ENCODE measurements around the gene MED12. TPM values are rescaled to one million over a fixed set of nuclear protein-coding genes. Genes with fewer than 3 reads are reported as not detected.
A peak's percentile ranks its signal among the peaks of the same experiment; 100 is the strongest.

Gene MED12
- polyA plus RNA-seq, result 34.4 TPM
- long read RNA-seq, donor 1, result 0 reads
- long read RNA-seq, donor 2, result 0 reads
- long read RNA-seq, donor 3, result 0 reads
- long read RNA-seq, donor 4, result 0 reads
- long read RNA-seq, donor 5, result 0 reads
- long read RNA-seq, donor 6, partial matches to known transcripts, result 5 of 6 reads
- long read RNA-seq, donor 6, other reads (novel, unspliced or antisense), result 0 of 6 reads
- long read RNA-seq, donor 7, result 0 reads
- long read RNA-seq, donor 8, partial matches to known transcripts, result 0 of 3 reads
- long read RNA-seq, donor 8, other reads (novel, unspliced or antisense), result 0 of 3 reads
- long read RNA-seq, donor 9, partial matches to known transcripts, result 0 of 1 reads
- long read RNA-seq, donor 9, other reads (novel, unspliced or antisense), result 0 of 1 reads
- long read RNA-seq, donor 10, partial matches to known transcripts, result 5 of 5 reads
- long read RNA-seq, donor 10, other reads (novel, unspliced or antisense), result 0 of 5 reads
- long read RNA-seq, donor 11, partial matches to known transcripts, result 0 of 1 reads
- long read RNA-seq, donor 11, other reads (novel, unspliced or antisense), result 0 of 1 reads

- Histone ChIP-seq H3K4me1 (ENCODE audit: control insufficient read depth, insufficient read depth, low read length) (peaks cover 6% of the 10 kb centered on the region), H3K36me3 (ENCODE audit: control insufficient read depth, insufficient read depth, low read length) (peaks cover 29% of the 10 kb centered on the region), H3K27ac (ENCODE audit: low read length) (peak within 1 kb of the TSS; percentile 77), H3K27me3 (ENCODE audit: control insufficient read depth, insufficient read depth, low read length) (no peaks in the 10 kb centered on the region), H3K9me3 (ENCODE audit: control insufficient read depth, low read depth, low read length) (no peaks in the 10 kb centered on the region), H3K4me3 (ENCODE audit: low read length) (peak within 1 kb of the TSS; percentile 81)
- DNase-seq, result peak; percentile 68 to 82
- no CpG with 5 or more reads among the region's 56 CpGs for WGBS (ENCODE audit: insufficient coverage, low lambda C conversion rate)
Observed at GRCh38 chrX:71118032-71118984, at the start of gene MED12. Gene MED12 (plus strand): TSS chrX:71118596. CDS start chrX:71118755, 159 bp downstream.

DNA sequence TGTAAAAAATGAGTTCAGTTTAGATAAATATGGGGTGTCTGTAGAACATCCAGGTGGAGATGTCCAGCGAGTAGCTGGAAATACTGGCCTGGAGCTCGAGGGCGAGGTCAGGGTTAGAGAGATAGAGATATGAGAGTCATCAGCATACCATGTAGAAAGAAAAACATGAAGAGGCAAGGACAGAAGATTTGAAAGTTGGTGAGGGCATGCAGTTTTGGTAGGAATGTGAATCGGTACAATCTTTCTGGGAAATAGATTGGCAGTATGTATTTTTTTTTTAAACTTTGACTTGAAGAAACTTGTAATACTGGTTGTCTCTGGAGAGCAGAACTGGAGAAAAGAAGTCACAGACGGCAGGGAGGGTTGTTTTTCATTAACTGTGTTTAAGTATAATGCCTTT, 47.9 kb upstream of the MED12 start:
- Histone ChIP-seq H3K9me3 (ENCODE audit: control insufficient read depth, low read depth, low read length) (no peaks in the 10 kb centered on the region), H3K36me3 (ENCODE audit: control insufficient read depth, insufficient read depth, low read length) (no peaks in the 10 kb centered on the region)
- WGBS (ENCODE audit: insufficient coverage, low lambda C conversion rate), result no CpG with 5 or more reads among the region's 5 CpGs

DNA sequence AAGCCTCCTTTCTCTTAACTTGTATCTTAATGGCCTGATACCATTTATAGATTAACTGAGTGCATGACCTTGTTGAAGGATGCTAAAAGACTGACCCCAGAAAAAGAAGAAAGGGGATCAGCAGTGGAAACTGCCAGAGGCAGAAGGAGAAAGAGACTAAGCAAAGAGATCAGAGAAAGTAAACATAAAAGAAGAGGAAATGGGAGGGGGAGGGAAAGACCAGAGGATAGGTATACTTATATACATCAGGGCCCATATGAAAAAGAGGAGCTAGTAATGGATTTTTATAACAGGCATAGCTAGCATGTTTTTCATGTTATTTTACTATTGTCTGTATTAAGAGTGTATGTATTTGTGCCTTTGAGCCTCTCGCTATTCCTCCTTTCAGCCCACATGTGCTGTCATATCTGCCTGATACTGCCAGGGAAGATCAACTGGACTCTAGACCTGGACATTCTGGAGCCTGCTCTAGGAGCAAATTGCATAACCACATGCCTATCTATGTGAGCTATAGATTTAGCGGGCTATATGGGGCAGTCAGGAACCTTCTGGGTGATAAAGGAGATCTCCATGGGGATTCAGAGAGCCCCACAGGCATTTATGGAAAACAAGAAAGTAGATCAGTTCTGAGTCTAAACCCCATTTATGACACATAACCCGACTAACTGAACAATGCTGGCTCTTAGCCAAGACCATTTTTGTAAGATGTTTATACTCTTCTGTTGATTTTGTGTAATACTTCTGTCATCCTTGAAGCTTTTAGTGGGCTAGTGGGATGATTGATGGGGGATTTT, 36.9 kb upstream of the MED12 start:
- peak in 1 of 2 donors; percentile 68 for DNase-seq
- Histone ChIP-seq H3K4me1 (ENCODE audit: control insufficient read depth, insufficient read depth, low read length) (peaks cover 4% of the 10 kb centered on the region), H3K27me3 (ENCODE audit: control insufficient read depth, insufficient read depth, low read length) (no peaks in the 10 kb centered on the region), H3K9me3 (ENCODE audit: control insufficient read depth, low read depth, low read length) (no peaks in the 10 kb centered on the region), H3K27ac (ENCODE audit: low read length) (peak overlapping the region; percentile 49), H3K4me3 (ENCODE audit: low read length) (no peak overlapping the region), H3K36me3 (ENCODE audit: control insufficient read depth, insufficient read depth, low read length) (no peaks in the 10 kb centered on the region)
- no CpG with 5 or more reads among the region's 3 CpGs for WGBS (ENCODE audit: insufficient coverage, low lambda C conversion rate)

More for the DNA sequence above, 47.9 kb upstream of the MED12 start:
- Histone ChIP-seq H3K27ac (ENCODE audit: low read length) (no peak overlapping the region), H3K4me1 (ENCODE audit: control insufficient read depth, insufficient read depth, low read length) (peaks cover 5% of the 10 kb centered on the region), H3K4me3 (ENCODE audit: low read length) (no peak overlapping the region), H3K27me3 (ENCODE audit: control insufficient read depth, insufficient read depth, low read length) (no peaks in the 10 kb centered on the region)
- no peak for DNase-seq

DNA sequence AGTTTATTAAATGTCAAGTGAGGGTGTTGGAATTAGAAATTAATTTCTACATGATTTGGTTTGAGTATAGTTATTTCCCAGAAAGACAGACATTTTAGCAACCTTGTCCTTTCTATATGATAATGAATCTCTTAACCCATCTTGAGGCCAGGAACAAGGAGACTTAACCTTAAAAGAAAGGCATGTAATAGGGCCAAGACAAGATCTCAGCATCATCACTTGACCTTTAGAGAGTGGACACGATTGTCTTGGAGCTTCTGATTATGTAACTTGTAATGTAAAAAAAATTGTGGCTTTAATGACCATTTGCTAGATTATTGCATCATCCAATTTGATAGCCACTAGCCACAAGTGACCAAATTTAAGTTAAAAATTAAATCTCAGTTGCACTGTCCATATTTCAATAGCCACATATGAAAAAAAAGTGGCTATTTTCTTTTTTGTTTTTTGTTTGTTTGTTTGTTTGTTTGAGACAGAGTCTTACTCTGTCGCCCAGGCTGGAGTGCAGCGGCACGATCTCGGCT, 36.2 kb upstream of the MED12 start:
- no peak overlapping the region for H3K27ac ChIP-seq (ENCODE audit: low read length)
- no peaks in the 10 kb centered on the region for H3K9me3 ChIP-seq (ENCODE audit: control insufficient read depth, low read depth, low read length)
- no peak overlapping the region for H3K4me3 ChIP-seq (ENCODE audit: low read length)
- no peaks in the 10 kb centered on the region for H3K36me3 ChIP-seq (ENCODE audit: control insufficient read depth, insufficient read depth, low read length)
- no peaks in the 10 kb centered on the region for H3K27me3 ChIP-seq (ENCODE audit: control insufficient read depth, insufficient read depth, low read length)
- H3K4me1 ChIP-seq (ENCODE audit: control insufficient read depth, insufficient read depth, low read length), result peaks cover 4% of the 10 kb centered on the region
- WGBS (ENCODE audit: insufficient coverage, low lambda C conversion rate), result no CpG with 5 or more reads among the region's 5 CpGs
- no peak for DNase-seq

DNA sequence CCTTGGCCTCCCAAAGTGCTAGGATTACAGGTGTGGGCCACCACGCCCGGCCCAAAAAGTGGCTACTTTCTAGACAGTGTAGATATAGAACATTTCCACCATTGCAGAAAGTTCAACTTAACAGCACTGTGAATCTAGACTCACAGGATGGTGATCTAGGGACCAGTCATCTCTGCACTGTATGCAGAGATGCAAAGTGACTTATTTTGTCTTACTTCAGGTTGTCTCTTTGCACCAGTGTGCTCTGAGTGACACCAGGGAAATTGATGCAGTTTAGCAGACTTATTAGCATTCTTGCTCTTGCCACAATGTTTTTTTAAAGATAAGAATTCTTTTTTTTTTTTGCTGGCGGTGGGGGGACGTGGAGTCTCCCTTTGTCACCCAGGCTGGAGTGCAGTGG, 35.6 kb upstream of the MED12 start:
- Histone ChIP-seq H3K4me3 (ENCODE audit: low read length) (no peak overlapping the region), H3K36me3 (ENCODE audit: control insufficient read depth, insufficient read depth, low read length) (no peaks in the 10 kb centered on the region), H3K9me3 (ENCODE audit: control insufficient read depth, low read depth, low read length) (no peaks in the 10 kb centered on the region), H3K27ac (ENCODE audit: low read length) (no peak overlapping the region), H3K27me3 (ENCODE audit: control insufficient read depth, insufficient read depth, low read length) (no peaks in the 10 kb centered on the region), H3K4me1 (ENCODE audit: control insufficient read depth, insufficient read depth, low read length) (peaks cover 4% of the 10 kb centered on the region)
- DNase-seq, result no peak
- WGBS (ENCODE audit: insufficient coverage, low lambda C conversion rate), result no CpG with 5 or more reads among the region's 4 CpGs

DNA sequence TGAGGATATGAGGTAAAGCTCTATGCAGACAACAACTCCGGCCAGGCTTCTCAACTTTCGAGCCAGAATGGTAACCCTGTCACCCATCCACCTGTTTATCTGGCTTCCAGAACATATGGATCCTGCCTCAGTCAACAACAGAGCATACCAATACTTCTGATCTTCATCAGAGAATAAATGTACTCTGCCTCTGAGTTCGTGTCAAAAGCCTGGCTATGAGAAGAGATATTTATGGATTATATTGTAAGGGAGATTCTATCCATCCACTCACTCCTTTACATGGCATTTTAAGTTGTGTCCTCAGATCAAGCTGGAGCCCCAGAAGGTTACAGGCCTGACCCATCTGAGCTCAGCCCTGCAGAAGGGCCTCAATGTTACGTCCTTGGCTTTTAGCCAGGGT, 32.5 kb upstream of the MED12 start:
- Histone ChIP-seq H3K36me3 (ENCODE audit: control insufficient read depth, insufficient read depth, low read length) (no peaks in the 10 kb centered on the region), H3K9me3 (ENCODE audit: control insufficient read depth, low read depth, low read length) (no peaks in the 10 kb centered on the region), H3K27ac (ENCODE audit: low read length) (no peak overlapping the region), H3K27me3 (ENCODE audit: control insufficient read depth, insufficient read depth, low read length) (no peaks in the 10 kb centered on the region), H3K4me1 (ENCODE audit: control insufficient read depth, insufficient read depth, low read length) (peaks cover 4% of the 10 kb centered on the region), H3K4me3 (ENCODE audit: low read length) (no peak overlapping the region)
- DNase-seq, result no peak
- WGBS (ENCODE audit: insufficient coverage, low lambda C conversion rate), result no CpG with 5 or more reads among the region's 4 CpGs

DNA sequence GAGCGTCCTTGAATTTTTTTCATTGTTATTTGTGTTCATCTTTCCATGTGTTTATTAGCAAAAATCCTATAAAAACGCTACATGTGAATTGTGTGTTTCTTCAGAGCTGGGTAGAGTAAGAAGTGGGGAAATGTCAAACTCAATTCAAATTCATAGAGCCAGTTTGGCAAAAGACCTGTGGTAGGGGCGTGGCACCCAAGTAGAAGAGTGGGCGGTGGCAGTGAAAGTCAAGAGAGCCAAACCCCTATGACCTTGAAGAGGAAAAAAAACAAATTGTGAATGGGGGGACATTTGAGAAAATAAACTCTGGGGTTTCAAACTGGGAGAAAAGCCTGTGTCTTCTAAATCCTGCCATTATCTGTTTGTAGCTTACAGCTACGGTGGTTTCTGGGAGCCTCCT, 27.1 kb upstream of the MED12 start:
- DNase-seq, result no peak
- Histone ChIP-seq H3K36me3 (ENCODE audit: control insufficient read depth, insufficient read depth, low read length) (no peaks in the 10 kb centered on the region), H3K27me3 (ENCODE audit: control insufficient read depth, insufficient read depth, low read length) (no peaks in the 10 kb centered on the region), H3K4me1 (ENCODE audit: control insufficient read depth, insufficient read depth, low read length) (no peaks in the 10 kb centered on the region), H3K4me3 (ENCODE audit: low read length) (no peak overlapping the region), H3K9me3 (ENCODE audit: control insufficient read depth, low read depth, low read length) (no peaks in the 10 kb centered on the region), H3K27ac (ENCODE audit: low read length) (no peak overlapping the region)
- WGBS (ENCODE audit: insufficient coverage, low lambda C conversion rate), result no CpG with 5 or more reads among the region's 5 CpGs

DNA sequence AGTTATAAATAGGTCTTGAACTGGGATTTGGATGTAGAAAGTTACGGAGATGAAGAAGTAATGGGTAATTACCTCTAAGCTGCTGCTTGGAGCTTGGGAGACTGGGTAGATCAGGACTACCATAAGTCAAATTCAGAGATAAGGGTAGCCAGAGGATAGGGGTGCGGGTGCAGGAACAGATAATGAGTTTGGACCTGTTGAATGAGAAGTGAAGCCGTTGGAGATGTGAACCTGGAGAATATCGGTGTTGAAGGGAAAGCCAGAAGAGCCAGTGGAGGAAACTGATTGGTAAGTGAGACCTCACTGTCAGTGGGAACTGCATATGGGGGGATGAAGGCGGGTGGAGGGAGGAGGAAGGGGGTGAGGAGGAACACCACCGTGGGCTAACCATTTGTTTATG, 23.4 kb upstream of the MED12 start:
- Histone ChIP-seq H3K27me3 (ENCODE audit: control insufficient read depth, insufficient read depth, low read length) (no peaks in the 10 kb centered on the region), H3K27ac (ENCODE audit: low read length) (no peak overlapping the region), H3K4me1 (ENCODE audit: control insufficient read depth, insufficient read depth, low read length) (peaks cover 10% of the 10 kb centered on the region), H3K36me3 (ENCODE audit: control insufficient read depth, insufficient read depth, low read length) (no peaks in the 10 kb centered on the region), H3K9me3 (ENCODE audit: control insufficient read depth, low read depth, low read length) (no peaks in the 10 kb centered on the region), H3K4me3 (ENCODE audit: low read length) (peak overlapping the region; percentile 56)
- DNase-seq, result no peak
- WGBS (ENCODE audit: insufficient coverage, low lambda C conversion rate), result no CpG with 5 or more reads among the region's 6 CpGs

DNA sequence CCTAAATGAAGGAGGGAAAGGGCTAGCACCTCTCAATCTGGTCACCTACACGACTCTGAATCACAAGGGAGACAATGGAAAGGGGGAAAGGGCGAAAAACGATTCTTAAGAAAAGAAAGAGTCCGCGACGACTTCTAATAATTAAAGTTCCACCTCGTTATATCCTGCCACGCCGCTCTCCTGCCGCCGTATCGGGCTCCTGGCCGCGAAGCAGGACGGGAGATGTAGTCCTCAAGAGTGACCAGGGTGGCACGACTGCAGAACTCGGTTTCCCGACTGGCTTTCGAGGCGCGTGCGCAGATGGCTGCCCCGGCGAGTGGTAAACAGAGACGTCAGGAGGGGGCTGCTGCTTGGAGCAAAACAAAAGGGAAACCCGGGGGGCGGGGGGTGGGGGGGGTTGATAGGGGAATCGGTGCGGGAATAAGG, 22.8 kb upstream of the MED12 start, which contains the start of gene FOXO4:
Gene FOXO4 (plus strand): TSS at position 297 of the 426 bp plus-strand sequence. CDS start 678 bp downstream, outside the sequence.
- peak within 1 kb of the TSS; percentile 56 for H3K4me3 ChIP-seq (ENCODE audit: low read length)
- no CpG with 5 or more reads among the region's 29 CpGs for WGBS (ENCODE audit: insufficient coverage, low lambda C conversion rate)

More for the DNA sequence above, 22.8 kb upstream of the MED12 start, which contains the start of gene FOXO4:
- peak; percentile 88 to 89 for DNase-seq
- peaks cover 10% of the 10 kb centered on the region for H3K4me1 ChIP-seq (ENCODE audit: control insufficient read depth, insufficient read depth, low read length)
- H3K27ac ChIP-seq (ENCODE audit: low read length), result peak within 1 kb of the TSS; percentile 58
- no peaks in the 10 kb centered on the region for H3K9me3 ChIP-seq (ENCODE audit: control insufficient read depth, low read depth, low read length)
- no peaks in the 10 kb centered on the region for H3K36me3 ChIP-seq (ENCODE audit: control insufficient read depth, insufficient read depth, low read length)
- no peaks in the 10 kb centered on the region for H3K27me3 ChIP-seq (ENCODE audit: control insufficient read depth, insufficient read depth, low read length)

Measured in large intestine (tissue), 12 donors.